IPS DF 19.7 (cell line): ENCODE data around the gene EGFL7.

Source experiments
- DNase-seq: peaks from one replicate; pipeline ENCODE4 v3.0.0-alpha.2; 2013; ENCODE audit warnings: low read depth, low spot score

EGFL7 gene

DNA sequence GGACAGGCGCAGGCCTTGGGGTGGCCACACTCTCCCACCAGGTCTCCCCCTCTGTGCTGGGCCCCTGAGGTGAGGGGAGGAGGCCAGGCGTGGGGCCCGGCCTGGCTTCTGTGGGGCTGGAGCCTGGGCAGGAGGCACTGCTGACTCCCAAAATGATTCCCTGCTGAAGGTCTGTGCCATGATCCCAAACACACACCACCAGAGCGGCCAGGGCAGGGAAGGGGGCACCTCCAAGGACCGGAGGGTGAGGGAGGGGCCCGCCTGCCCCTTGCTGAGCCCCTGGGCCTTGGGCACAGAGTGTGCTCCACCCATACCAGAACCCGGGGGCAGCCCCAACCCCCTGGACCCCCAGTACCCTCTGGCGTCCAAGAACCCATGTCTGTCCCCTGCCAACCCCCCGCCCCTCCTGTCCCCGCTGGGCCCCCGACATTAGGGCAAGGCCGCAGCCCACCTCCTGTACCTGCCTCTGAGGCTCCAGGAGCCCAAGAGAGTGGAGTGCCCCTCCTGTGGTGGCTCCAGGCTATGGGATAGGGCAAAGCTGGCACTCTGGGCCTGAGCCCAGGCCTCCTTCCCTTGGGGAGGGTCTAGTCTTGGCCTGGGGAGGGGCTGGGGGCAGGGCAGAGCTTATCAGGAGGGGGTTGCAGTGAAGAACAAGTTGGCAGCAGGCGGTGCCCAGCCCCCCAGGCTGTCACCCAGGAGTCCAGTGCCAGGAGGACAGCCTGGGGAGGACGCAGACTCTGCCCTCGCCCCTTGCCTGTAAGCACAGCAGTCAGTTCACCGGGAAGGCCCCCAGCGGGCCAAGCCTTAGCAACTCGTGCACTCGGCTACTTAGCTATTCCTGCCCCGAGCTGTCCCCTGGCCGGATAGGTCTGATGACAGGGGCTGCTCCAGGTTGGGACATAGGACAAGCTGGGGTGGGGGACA is 2.6 kb upstream of the EGFL7 start:
- DNase-seq = no peak

- DNase-seq = no peak
Observed at GRCh38 chr9:136660971-136661550, 1.7 kb upstream of the EGFL7 start.

GRCh38 chr9:136661641-136662325 is 933 bp upstream of the EGFL7 start:
- no peak for DNase-seq

- no peak for DNase-seq
Observed at GRCh38 chr9:136662326-136662655, 425 bp upstream of the EGFL7 start.

DNA sequence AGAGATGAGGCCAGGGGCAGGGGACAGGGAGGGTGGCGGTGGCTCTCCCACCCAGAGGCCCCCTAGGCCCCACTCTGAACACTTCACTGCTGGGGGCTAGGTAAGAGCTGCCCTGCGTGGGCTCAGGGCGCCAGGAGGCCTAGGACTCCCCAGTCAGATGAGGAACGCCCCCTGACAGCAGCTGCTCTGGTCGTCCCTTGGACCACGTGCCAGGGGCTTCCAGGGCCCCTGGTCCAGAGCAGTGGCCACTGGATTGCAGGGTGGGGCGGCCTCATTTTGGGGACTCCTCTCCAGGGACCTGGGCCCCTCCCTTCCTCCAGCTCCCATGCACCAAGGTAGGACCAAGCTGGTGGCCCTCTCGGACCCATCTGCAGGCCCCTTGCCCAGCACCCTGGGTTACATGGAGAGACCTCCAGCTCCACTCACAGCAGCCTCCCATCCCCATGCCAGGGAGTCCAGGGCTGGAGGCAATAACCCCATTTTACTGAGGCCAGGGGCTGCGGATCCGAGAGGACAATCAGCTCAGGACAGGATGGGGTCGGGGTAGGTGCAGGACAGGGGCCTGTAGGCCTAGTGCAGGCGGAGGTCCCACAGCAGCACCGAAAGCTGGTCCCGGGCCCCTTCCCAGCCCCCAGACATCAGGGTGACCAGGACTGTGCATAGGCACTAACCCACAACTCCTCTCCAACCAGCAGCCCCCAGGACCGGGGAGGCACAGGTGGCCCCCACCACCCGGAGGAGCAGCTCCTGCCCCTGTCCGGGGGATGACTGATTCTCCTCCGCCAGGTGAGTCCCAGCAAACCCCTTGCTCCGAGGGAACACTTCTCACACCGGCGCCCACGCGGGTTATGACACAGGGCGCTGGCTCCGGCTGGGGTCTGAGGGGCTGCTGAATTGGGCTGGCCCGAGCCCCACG is 1.5 kb downstream of the EGFL7 start:
- DNase-seq = no peak

- no peak for DNase-seq
Observed at GRCh38 chr9:136665111-136665703, 2.5 kb downstream of the EGFL7 start.

DNA sequence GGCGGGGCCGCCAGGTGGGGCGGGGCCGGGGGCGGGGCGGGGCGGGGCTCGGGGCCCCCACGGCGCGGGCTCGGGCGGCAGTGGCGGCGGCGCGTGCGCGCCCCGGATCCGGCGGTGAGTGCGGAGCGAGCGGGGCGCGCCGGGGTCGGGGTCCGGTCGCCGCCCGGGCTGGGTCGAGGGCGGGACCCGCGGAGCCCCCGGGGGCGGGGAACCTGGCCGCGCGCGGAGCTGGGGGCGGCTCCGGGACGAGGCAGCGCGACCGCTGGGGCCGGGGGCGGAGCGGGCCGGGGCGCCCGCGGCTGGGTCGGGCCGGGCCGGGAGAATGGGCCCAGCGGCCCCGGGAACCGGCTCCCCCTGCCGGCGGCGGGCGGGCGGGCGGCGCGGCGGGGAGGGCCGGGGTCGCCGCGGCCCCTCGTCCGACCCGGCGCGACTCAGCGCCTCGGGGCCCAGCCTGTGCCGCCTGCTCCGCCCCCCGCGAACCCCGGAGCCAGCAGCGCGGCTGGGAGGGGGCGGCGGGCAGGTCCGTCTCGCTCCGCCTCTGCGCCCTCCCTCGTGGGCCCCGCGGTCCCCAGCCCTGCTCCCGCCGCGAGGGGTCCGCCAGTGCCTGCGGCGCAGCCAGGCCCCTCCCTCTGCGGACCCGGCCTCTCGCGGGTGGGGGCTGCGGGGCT is 3.1 kb downstream of the EGFL7 start:
- DNase-seq = no peak

- no peak for DNase-seq
Observed at GRCh38 chr9:136666372-136667213, 3.9 kb downstream of the EGFL7 start.

- no peak for DNase-seq
Observed at GRCh38 chr9:136667214-136667939, 4.7 kb downstream of the EGFL7 start.

DNA sequence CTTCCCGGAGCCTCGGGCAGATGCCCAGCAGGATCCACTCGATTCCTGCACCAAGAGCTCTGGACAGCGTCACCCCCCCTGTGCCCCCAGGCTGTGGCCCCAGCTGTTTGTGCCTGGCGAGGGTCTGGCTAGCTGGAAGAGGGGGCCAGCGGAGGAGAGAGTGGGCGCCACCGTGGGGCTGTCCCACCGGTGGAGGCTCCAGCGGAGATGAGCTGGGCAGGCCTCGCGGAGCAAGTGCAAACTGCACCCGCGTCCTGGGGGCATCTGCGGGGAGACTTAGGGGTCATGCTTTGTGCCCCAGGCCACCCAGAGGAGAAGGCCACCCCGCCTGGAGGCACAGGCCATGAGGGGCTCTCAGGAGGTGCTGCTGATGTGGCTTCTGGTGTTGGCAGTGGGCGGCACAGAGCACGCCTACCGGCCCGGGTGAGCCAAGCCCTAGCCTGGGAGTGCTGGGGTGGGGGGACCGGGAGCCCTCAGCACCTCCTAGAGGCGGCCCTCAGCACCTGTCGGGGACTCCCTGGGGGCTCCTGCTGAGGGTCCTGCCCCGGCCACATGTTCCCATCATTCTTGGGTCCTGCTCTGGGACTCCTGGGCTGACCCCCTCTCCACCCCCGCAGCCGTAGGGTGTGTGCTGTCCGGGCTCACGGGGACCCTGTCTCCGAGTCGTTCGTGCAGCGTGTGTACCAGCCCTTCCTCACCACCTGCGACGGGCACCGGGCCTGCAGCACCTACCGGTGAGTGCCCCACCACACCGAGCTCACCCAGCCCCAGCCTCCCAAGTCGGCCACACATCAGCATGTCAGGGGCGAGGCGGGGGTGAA is 5.4 kb downstream of the EGFL7 start:
- DNase-seq = no peak

DNA sequence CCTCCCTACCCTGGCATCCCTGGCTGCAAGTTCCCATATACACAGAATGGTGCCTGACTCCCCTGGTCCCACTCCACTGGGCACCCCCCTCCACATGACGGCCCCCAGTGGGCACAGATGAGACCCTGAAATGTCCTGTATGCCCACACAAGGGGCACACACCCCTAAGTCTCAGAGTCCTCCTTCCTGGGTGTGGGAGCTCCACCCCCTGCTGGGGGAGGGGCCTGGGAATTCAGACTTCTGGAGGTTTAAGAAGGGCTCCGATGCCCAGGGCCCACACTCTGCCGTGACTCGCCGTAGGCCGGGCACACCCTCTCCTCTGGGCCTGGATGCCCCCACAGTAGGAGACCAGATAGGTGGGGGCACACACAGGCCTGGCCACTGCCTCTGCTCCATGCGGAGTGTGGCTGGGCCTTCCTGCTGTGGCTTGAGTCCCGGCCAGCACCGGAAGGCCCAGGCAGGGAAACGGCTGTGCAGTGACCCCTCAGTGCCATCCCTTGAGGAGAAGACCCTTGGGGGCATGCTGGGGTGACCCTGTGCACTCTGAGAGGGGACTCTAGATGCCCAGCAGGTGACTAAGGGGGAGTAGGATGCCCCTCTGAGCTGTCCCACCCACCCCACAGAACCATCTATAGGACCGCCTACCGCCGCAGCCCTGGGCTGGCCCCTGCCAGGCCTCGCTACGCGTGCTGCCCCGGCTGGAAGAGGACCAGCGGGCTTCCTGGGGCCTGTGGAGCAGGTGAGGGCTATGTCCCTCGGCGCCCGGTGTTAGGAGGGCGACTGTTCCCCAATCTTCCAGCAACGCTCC is 6.5 kb downstream of the EGFL7 start:
- DNase-seq = no peak

DNA sequence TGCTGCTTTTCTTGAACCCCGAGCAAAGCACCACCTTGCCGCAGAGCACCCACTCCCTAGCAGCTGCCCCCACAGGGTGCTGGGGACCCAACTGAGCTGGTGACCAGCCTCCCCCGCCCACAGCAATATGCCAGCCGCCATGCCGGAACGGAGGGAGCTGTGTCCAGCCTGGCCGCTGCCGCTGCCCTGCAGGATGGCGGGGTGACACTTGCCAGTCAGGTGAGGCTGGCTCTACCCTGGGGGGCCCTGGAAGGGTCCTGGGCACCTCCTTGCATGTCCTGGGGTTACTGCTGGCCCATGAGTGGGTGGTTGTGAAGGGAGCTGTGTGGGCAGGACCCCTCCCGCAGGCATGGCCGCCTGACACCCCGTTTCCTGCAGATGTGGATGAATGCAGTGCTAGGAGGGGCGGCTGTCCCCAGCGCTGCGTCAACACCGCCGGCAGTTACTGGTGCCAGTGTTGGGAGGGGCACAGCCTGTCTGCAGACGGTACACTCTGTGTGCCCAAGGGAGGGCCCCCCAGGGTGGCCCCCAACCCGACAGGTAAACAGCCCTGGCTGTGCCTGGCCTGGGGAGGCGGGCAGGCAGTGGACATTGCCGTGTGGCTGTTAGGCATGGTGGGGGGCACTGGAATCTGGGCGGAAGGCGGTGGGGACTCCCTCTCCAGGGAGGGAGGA is 7.2 kb downstream of the EGFL7 start:
- DNase-seq = no peak

DNA sequence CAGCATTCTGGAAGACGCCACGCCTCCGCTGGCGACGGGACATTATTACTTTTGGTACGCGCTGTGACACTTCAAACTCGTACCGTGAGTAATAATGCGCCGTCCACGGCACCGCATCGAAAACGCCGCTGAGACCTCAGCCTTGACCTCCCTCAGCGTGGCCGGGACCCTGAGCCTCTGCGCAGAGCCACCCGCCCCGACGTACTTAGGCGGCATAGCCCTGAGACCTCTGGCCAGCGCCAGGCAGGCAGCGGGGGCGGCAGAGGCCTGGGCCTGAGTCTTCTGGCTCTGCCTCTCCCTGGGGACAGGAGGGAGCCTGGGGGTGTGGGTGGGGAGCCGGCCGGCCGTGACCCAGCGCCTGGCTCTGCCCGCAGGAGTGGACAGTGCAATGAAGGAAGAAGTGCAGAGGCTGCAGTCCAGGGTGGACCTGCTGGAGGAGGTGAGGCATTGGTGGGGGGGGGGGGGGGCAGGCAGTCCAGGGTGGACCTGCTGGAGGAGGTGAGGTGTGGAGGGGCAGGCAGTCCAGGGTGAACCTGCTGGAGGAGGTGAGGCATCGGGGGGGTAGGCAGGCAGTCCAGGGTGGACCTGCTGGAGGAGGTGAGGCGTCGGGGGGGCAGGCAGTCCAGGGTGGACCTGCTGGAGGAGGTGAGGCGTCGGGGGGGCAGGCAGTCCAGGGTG is 8.0 kb downstream of the EGFL7 start:
- DNase-seq = no peak

DNA sequence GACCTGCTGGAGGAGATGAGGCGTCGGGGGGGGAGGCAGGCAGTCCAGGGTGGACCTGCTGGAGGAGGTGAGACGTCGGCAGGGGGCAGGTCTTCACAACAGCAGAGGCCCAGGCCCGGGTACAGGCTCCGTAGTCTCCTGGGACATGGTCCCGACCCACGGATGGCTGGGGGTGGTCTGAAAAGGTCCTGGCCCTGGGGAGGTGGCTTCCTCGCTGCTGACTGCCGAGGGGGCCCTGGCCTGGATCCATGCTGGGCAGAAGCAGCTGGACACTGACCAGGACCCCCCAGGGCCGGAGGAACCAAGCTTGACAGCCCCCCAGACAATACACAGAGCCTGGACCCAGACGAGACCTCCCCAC is 8.5 kb downstream of the EGFL7 start:
- no peak for DNase-seq

DNA sequence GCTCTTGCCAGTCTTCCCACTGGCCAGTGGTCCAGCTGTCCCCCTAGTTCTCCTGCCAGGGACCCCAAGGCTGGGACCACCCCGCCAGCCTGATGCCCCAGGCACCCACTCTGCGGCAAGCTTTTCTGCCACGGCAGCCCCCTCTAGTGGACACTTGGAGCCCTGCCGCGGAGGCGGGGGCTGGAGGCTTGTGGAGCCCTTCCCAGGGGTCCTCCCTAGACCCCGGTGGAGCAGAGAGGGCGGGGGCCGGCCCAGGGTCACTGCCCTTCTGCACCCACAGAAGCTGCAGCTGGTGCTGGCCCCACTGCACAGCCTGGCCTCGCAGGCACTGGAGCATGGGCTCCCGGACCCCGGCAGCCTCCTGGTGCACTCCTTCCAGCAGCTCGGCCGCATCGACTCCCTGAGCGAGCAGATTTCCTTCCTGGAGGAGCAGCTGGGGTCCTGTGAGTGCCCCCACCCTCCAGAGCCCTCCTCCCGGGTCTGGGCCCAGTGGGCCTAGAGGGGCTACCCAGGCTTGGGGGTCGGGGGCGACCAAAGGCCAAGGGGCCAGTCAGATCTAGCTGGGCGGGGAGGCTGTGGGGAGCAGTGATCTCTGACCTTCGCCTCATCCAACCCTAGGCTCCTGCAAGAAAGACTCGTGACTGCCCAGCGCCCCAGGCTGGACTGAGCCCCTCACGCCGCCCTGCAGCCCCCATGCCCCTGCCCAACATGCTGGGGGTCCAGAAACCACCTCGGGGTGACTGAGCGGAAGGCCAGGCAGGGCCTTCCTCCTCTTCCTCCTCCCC is 9.1 kb downstream of the EGFL7 start:
- no peak for DNase-seq
